ENCODE data around the gene ZBTB16. TPM values are rescaled to one million over a fixed set of nuclear protein-coding genes. Genes with fewer than 3 reads are reported as not detected.

ZBTB16 gene
- total RNA-seq, 5 donors from 2014 or later (not counting 1 experiment from before 2014, with no cell fraction given): 8.3 to 20.5 (median 12.4) TPM

GRCh38 chr11:114195981-114196731 is 136.6 kb downstream of the ZBTB16 start:
- no peaks in the 10 kb centered on the region for H3K9me3 ChIP-seq
- ChIA-PET POLR2A (no interaction called here), CTCF (interaction anchor here (0.6 to 1.6 kb wide), 13 partner anchors 8 to 202 kb away, joined by 3 to 9 read pairs (median 3); no protein-coding TSS in a partner anchor)
- DNase-seq (peak in 16 of 35 experiments; percentile 13 to 48 (median 25)), ATAC-seq (replicated peaks in 1 of 4) (peak; percentile 59 to 76 (median 72))
- Mint-ChIP-seq H3K4me3 (no peak overlapping the region), H3K27ac (peak overlapping the region in 1 of 2 donors; percentile 11), H3K36me3 (peaks cover 6% of the 10 kb centered on the region), H3K4me1 (peaks cover 10 to 32% (median 26%) of the 10 kb centered on the region in 3 donors), H3K9me3 (peaks cover 0 to 9% (median 3%) of the 10 kb centered on the region in 3 donors), H3K27me3 (no peaks in the 10 kb centered on the region)
- H3K27ac ChIP-seq (ENCODE audit: low read length): no peak overlapping the region
- H3K4me1 ChIP-seq (ENCODE audit: control insufficient read depth in 1 of 2, extremely low read depth in 1 of 2, insufficient read depth in 2 of 2, low read length in 2 of 2): peaks cover 0 to 5% of the 10 kb centered on the region in 2 experiments
- no peaks in the 10 kb centered on the region for H3K36me3 ChIP-seq (ENCODE audit: control insufficient read depth in 2 of 2, extremely low read depth in 1 of 2, insufficient read depth in 1 of 2, low read length in 1 of 2)
- no peak overlapping the region for H3K4me3 ChIP-seq (ENCODE audit: control insufficient read depth in 1 of 2, extremely low read depth in 1 of 2, low read length in 1 of 2)
- WGBS (ENCODE audit: insufficient coverage): 86% methylated on average over 3 of the region's 5 CpGs
- H3K27me3 ChIP-seq (replicated peaks in 1 of 2; ENCODE audit: control insufficient read depth in 2 of 2, extremely low read depth in 1 of 2, insufficient read depth in 2 of 2, low read length in 1 of 2): no peaks in the 10 kb centered on the region

GRCh38 chr11:114196997-114197703 is 137.6 kb downstream of the ZBTB16 start:
- H3K27ac ChIP-seq (ENCODE audit: low read length): no peak overlapping the region
- ChIA-PET CTCF (interaction anchor here (0.6 to 1.4 kb wide), 7 partner anchors 9 to 161 kb away, joined by 3 to 7 read pairs (median 3); no protein-coding TSS in a partner anchor), POLR2A (interaction anchor here (0.5 to 0.6 kb wide), 2 partner anchors 149 to 175 kb away, joined by 3 to 4 read pairs; no protein-coding TSS in a partner anchor)
- Mint-ChIP-seq H3K4me3 (no peak overlapping the region), H3K9me3 (peaks cover 0 to under 1% (median 0%) of the 10 kb centered on the region in 3 donors), H3K27me3 (no peaks in the 10 kb centered on the region), H3K4me1 (peaks cover 10 to 31% (median 26%) of the 10 kb centered on the region in 3 donors), H3K36me3 (no peaks in the 10 kb centered on the region), H3K27ac (no peak overlapping the region)
- no peaks in the 10 kb centered on the region for H3K9me3 ChIP-seq
- no peak overlapping the region for H3K4me3 ChIP-seq (ENCODE audit: control insufficient read depth in 1 of 2, extremely low read depth in 1 of 2, low read length in 1 of 2)
- DNase-seq: no peak
- no peak for ATAC-seq (replicated peaks in 1 of 4)
- no peaks in the 10 kb centered on the region for H3K27me3 ChIP-seq (replicated peaks in 1 of 2; ENCODE audit: control insufficient read depth in 2 of 2, extremely low read depth in 1 of 2, insufficient read depth in 2 of 2, low read length in 1 of 2)
- H3K36me3 ChIP-seq (ENCODE audit: control insufficient read depth in 2 of 2, extremely low read depth in 1 of 2, insufficient read depth in 1 of 2, low read length in 1 of 2): no peaks in the 10 kb centered on the region
- H3K4me1 ChIP-seq (ENCODE audit: control insufficient read depth in 1 of 2, extremely low read depth in 1 of 2, insufficient read depth in 2 of 2, low read length in 2 of 2): peaks cover 0 to 5% of the 10 kb centered on the region in 2 experiments
- no CpG with 5 or more reads among the region's 7 CpGs for WGBS (ENCODE audit: insufficient coverage)

- no peaks in the 10 kb centered on the region for H3K9me3 ChIP-seq
- Mint-ChIP-seq H3K27me3 (no peaks in the 10 kb centered on the region), H3K9me3 (no peaks in the 10 kb centered on the region), H3K4me3 (no peak overlapping the region), H3K27ac (no peak overlapping the region), H3K36me3 (no peaks in the 10 kb centered on the region), H3K4me1 (peaks cover 8 to 27% (median 23%) of the 10 kb centered on the region in 3 donors)
- peaks cover 0 to 5% of the 10 kb centered on the region in 2 experiments for H3K4me1 ChIP-seq (ENCODE audit: control insufficient read depth in 1 of 2, extremely low read depth in 1 of 2, insufficient read depth in 2 of 2, low read length in 2 of 2)
- H3K4me3 ChIP-seq (ENCODE audit: control insufficient read depth in 1 of 2, extremely low read depth in 1 of 2, low read length in 1 of 2): no peak overlapping the region
- no peak overlapping the region for H3K27ac ChIP-seq (ENCODE audit: low read length)
- H3K36me3 ChIP-seq (ENCODE audit: control insufficient read depth in 2 of 2, extremely low read depth in 1 of 2, insufficient read depth in 1 of 2, low read length in 1 of 2): no peaks in the 10 kb centered on the region
- ChIA-PET POLR2A (interaction anchor here in 1 of 2 donors (0.7 kb wide), 1 partner anchor 36 kb away, joined by 3 read pairs; no protein-coding TSS in a partner anchor), CTCF (interaction anchor here (0.5 to 0.7 kb wide), 5 partner anchors 26 to 162 kb away, joined by 3 to 4 read pairs (median 3); no protein-coding TSS in a partner anchor)
- H3K27me3 ChIP-seq (replicated peaks in 1 of 2; ENCODE audit: control insufficient read depth in 2 of 2, extremely low read depth in 1 of 2, insufficient read depth in 2 of 2, low read length in 1 of 2): no peaks in the 10 kb centered on the region
- DNase-seq: no peak
- 98% methylated on average over 5 of the region's 10 CpGs for WGBS (ENCODE audit: insufficient coverage)
- ATAC-seq (replicated peaks in 1 of 4): no peak
Measured at GRCh38 chr11:114197799-114198500, 138.4 kb downstream of the ZBTB16 start.

GRCh38 chr11:114199051-114199450 is 139.5 kb downstream of the ZBTB16 start:
- H3K27ac ChIP-seq (ENCODE audit: low read length): no peak overlapping the region
- 97% methylated on average over 25 of the region's 26 CpGs for WGBS (ENCODE audit: insufficient coverage)

GRCh38 chr11:114200351-114201133 is 141.0 kb downstream of the ZBTB16 start:
- H3K4me3 Mint-ChIP-seq: no peak overlapping the region
- no peaks in the 10 kb centered on the region for H3K36me3 Mint-ChIP-seq
- Histone ChIP-seq H3K4me3 (ENCODE audit: control insufficient read depth in 1 of 2, extremely low read depth in 1 of 2, low read length in 1 of 2) (no peak overlapping the region), H3K4me1 (ENCODE audit: control insufficient read depth in 1 of 2, extremely low read depth in 1 of 2, insufficient read depth in 2 of 2, low read length in 2 of 2) (peaks cover 0 to 3% of the 10 kb centered on the region in 2 experiments), H3K9me3 (no peaks in the 10 kb centered on the region), H3K27me3 (replicated peaks in 1 of 2; ENCODE audit: control insufficient read depth in 2 of 2, extremely low read depth in 1 of 2, insufficient read depth in 2 of 2, low read length in 1 of 2) (no peaks in the 10 kb centered on the region), H3K27ac (ENCODE audit: low read length) (no peak overlapping the region), H3K36me3 (ENCODE audit: control insufficient read depth in 2 of 2, extremely low read depth in 1 of 2, insufficient read depth in 1 of 2, low read length in 1 of 2) (no peaks in the 10 kb centered on the region)
- DNase-seq (no peak), ATAC-seq (replicated peaks in 1 of 4) (no peak)
- 63% methylated on average over 1 of the region's 9 CpGs for WGBS (ENCODE audit: insufficient coverage)
- POLR2A ChIA-PET: interaction anchor here in 1 of 2 donors (0.6 kb wide), 1 partner anchor 199 kb away, joined by 3 read pairs; no protein-coding TSS in a partner anchor
- peak overlapping the region in 1 of 2 donors; percentile 11 for H3K27ac Mint-ChIP-seq
- H3K4me1 Mint-ChIP-seq: peaks cover 0 to 7% (median 2%) of the 10 kb centered on the region in 3 donors
- CTCF ChIA-PET: interaction anchor here (0.6 to 0.7 kb wide), 3 partner anchors 9 to 205 kb away, joined by 3 read pairs; no protein-coding TSS in a partner anchor
- no peaks in the 10 kb centered on the region for H3K9me3 Mint-ChIP-seq
- no peaks in the 10 kb centered on the region for H3K27me3 Mint-ChIP-seq

More at GRCh38 chr11:114199051-114199450, 139.5 kb downstream of the ZBTB16 start:
- Mint-ChIP-seq H3K27ac (no peak overlapping the region), H3K4me1 (peaks cover 0 to 18% (median 15%) of the 10 kb centered on the region in 3 donors), H3K36me3 (no peaks in the 10 kb centered on the region), H3K9me3 (no peaks in the 10 kb centered on the region), H3K27me3 (no peaks in the 10 kb centered on the region), H3K4me3 (no peak overlapping the region)
- Histone ChIP-seq H3K9me3 (no peaks in the 10 kb centered on the region), H3K4me1 (ENCODE audit: control insufficient read depth in 1 of 2, extremely low read depth in 1 of 2, insufficient read depth in 2 of 2, low read length in 2 of 2) (peaks cover 0 to 5% of the 10 kb centered on the region in 2 experiments), H3K4me3 (ENCODE audit: control insufficient read depth in 1 of 2, extremely low read depth in 1 of 2, low read length in 1 of 2) (no peak overlapping the region), H3K27me3 (replicated peaks in 1 of 2; ENCODE audit: control insufficient read depth in 2 of 2, extremely low read depth in 1 of 2, insufficient read depth in 2 of 2, low read length in 1 of 2) (no peaks in the 10 kb centered on the region), H3K36me3 (ENCODE audit: control insufficient read depth in 2 of 2, extremely low read depth in 1 of 2, insufficient read depth in 1 of 2, low read length in 1 of 2) (no peaks in the 10 kb centered on the region)
- ChIA-PET CTCF (interaction anchor here (0.5 to 0.6 kb wide), 2 partner anchors 138 to 163 kb away, joined by 3 to 4 read pairs; no protein-coding TSS in a partner anchor), POLR2A (no interaction called here)
- no peak for DNase-seq
- no peak for ATAC-seq (replicated peaks in 1 of 4)
